ENCODE data around the gene KIZ. TPM values are rescaled to one million over a fixed set of nuclear protein-coding genes. Genes with fewer than 3 reads are reported as not detected.

KIZ gene
- total RNA-seq, 1 experiment from 2014 or later, result 13.4 TPM

- ATAC-seq (no peak), DNase-seq (no peak)
- Histone ChIP-seq H3K4me3 (ENCODE audit: low read length) (no peak overlapping the region), H3K27me3 (ENCODE audit: low read length) (no peaks in the 10 kb centered on the region), H4K20me1 (ENCODE audit: low read length) (no peaks in the 10 kb centered on the region), H3K4me1 (ENCODE audit: insufficient read depth, low read length) (peaks cover 3% of the 10 kb centered on the region), H3K4me2 (ENCODE audit: low read length) (no peak overlapping the region), H3F3A (ENCODE audit: low read length, unreplicated experiment) (no peaks in the 10 kb centered on the region), H2AFZ (ENCODE audit: low read length) (no peak overlapping the region), H3K27ac (ENCODE audit: low read length) (no peak overlapping the region), H3K9ac (ENCODE audit: low read length) (no peak overlapping the region), H3K9me3 (ENCODE audit: low read length) (no peaks in the 10 kb centered on the region), H3K9me2 (replicated peaks; ENCODE audit: low read length) (no peaks in the 10 kb centered on the region), H3K79me2 (ENCODE audit: low read length) (no peaks in the 10 kb centered on the region), H3K36me3 (ENCODE audit: low read depth, low read length) (no peaks in the 10 kb centered on the region)
- intact Hi-C loops (cut with micrococcal nuclease), result no loop called here
- ChIA-PET CTCF (no interaction called here), POLR2A (ENCODE audit: unreplicated experiment) (no interaction called here)
- TF ChIP-seq EZH2 (IDR thresholded peaks at IDR 0.05; ENCODE audit: low read length, unreplicated experiment) (no peak), EZH2phosphoT487 (IDR thresholded peaks at IDR 0.05; ENCODE audit: borderline replicate concordance, low read length) (no peak), CTCF (conservative IDR thresholded peaks at IDR 0.05; ENCODE audit: low read depth, low read length) (no peak)
- no TSS peak for BruUV-seq (replicated peaks)
Measured at GRCh38 chr20:21189761-21190523, 64.1 kb downstream of the KIZ start.

DNA sequence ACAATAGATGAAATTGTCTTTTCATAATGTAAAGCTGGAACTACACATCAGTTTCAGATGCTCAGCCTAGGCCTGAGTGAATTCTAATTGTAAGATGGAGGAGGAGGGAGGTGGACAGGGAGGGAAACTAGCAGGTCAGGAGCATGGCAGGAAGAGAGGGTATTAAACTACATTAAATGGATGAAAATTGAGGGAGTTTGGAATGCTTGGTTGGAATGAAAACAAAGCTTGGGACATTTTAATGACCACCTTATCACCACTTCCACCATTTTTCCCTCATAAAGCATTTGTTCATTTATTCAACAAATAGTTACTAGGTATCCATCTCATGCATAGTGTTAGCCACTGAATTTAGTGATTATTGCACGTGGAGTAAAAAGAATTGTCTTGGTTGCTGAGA lies 65.0 kb downstream of the KIZ start:
- Histone ChIP-seq H3K27ac (ENCODE audit: low read length) (no peak overlapping the region), H3K4me3 (ENCODE audit: low read length) (no peak overlapping the region), H3K27me3 (ENCODE audit: low read length) (no peaks in the 10 kb centered on the region), H3K9me2 (replicated peaks; ENCODE audit: low read length) (no peaks in the 10 kb centered on the region), H3K79me2 (ENCODE audit: low read length) (no peaks in the 10 kb centered on the region), H2AFZ (ENCODE audit: low read length) (no peak overlapping the region), H3K4me2 (ENCODE audit: low read length) (no peak overlapping the region), H3K9ac (ENCODE audit: low read length) (no peak overlapping the region), H4K20me1 (ENCODE audit: low read length) (no peaks in the 10 kb centered on the region), H3K9me3 (ENCODE audit: low read length) (no peaks in the 10 kb centered on the region), H3K4me1 (ENCODE audit: insufficient read depth, low read length) (no peaks in the 10 kb centered on the region), H3K36me3 (ENCODE audit: low read depth, low read length) (no peaks in the 10 kb centered on the region), H3F3A (ENCODE audit: low read length, unreplicated experiment) (no peaks in the 10 kb centered on the region)
- ATAC-seq, result no peak
- no peak for DNase-seq
- TF ChIP-seq CTCF (conservative IDR thresholded peaks at IDR 0.05; ENCODE audit: low read depth, low read length) (no peak), EZH2 (IDR thresholded peaks at IDR 0.05; ENCODE audit: low read length, unreplicated experiment) (no peak), EZH2phosphoT487 (IDR thresholded peaks at IDR 0.05; ENCODE audit: borderline replicate concordance, low read length) (no peak)
- intact Hi-C loops (cut with micrococcal nuclease), result no loop called here
- POLR2A ChIA-PET (ENCODE audit: unreplicated experiment), result no interaction called here
- CTCF ChIA-PET, result no interaction called here
- BruUV-seq (replicated peaks), result no TSS peak

GRCh38 chr20:21191839-21192238 lies 66.0 kb downstream of the KIZ start:
- no peaks in the 10 kb centered on the region for H3K36me3 ChIP-seq (ENCODE audit: low read depth, low read length)
- H4K20me1 ChIP-seq (ENCODE audit: low read length), result no peaks in the 10 kb centered on the region
- no peaks in the 10 kb centered on the region for H3K4me1 ChIP-seq (ENCODE audit: insufficient read depth, low read length)
- H3K9me3 ChIP-seq (ENCODE audit: low read length), result no peaks in the 10 kb centered on the region
- no TSS peak for BruUV-seq (replicated peaks)
- no peak overlapping the region for H3K9ac ChIP-seq (ENCODE audit: low read length)
- H3K4me2 ChIP-seq (ENCODE audit: low read length), result no peak overlapping the region
- no peaks in the 10 kb centered on the region for H3K79me2 ChIP-seq (ENCODE audit: low read length)
- no peaks in the 10 kb centered on the region for H3K27me3 ChIP-seq (ENCODE audit: low read length)
- TF ChIP-seq EZH2phosphoT487 (IDR thresholded peaks at IDR 0.05; ENCODE audit: borderline replicate concordance, low read length) (no peak), CTCF (conservative IDR thresholded peaks at IDR 0.05; ENCODE audit: low read depth, low read length) (no peak), EZH2 (IDR thresholded peaks at IDR 0.05; ENCODE audit: low read length, unreplicated experiment) (no peak)
- POLR2A ChIA-PET (ENCODE audit: unreplicated experiment), result no interaction called here
- ATAC-seq (no peak), DNase-seq (no peak)
- no peak overlapping the region for H3K4me3 ChIP-seq (ENCODE audit: low read length)
- H3K27ac ChIP-seq (ENCODE audit: low read length), result no peak overlapping the region
- intact Hi-C loops (cut with micrococcal nuclease), result no loop called here
- no peaks in the 10 kb centered on the region for H3K9me2 ChIP-seq (replicated peaks; ENCODE audit: low read length)
- H2AFZ ChIP-seq (ENCODE audit: low read length), result no peak overlapping the region
- CTCF ChIA-PET, result no interaction called here
- H3F3A ChIP-seq (ENCODE audit: low read length, unreplicated experiment), result no peaks in the 10 kb centered on the region
